Measurements from ENCODE around the gene ASB16.
"Not testable (repeated sequence)": the region's sequence is repeated elsewhere in the genome, so short reads cannot be mapped to it uniquely, and the experiment has no call there.

The ASB16 gene

GRCh38 chr17:44149066-44149465 is 21.4 kb upstream of the ASB16 start:
- DNase-seq, result not testable (repeated sequence)

GRCh38 chr17:44149750-44150329 is 20.7 kb upstream of the ASB16 start:
- DNase-seq, result no peak

- no peak for DNase-seq
Observed at GRCh38 chr17:44152875-44153274, 17.6 kb upstream of the ASB16 start.

- peak; percentile 42 for DNase-seq
Observed at GRCh38 chr17:44155488-44155887, 15.0 kb upstream of the ASB16 start.

GRCh38 chr17:44159519-44160210 is 10.8 kb upstream of the ASB16 start:
- no peak for DNase-seq

GRCh38 chr17:44164476-44164875 is 6.0 kb upstream of the ASB16 start:
- no peak for DNase-seq

GRCh38 chr17:44167181-44167861 is 3.2 kb upstream of the ASB16 start:
- DNase-seq, result no peak

GRCh38 chr17:44170135-44170498 is 387 bp upstream of the ASB16 start:
- no peak for DNase-seq

- DNase-seq, result no peak
Observed at GRCh38 chr17:44171931-44172455, 1.5 kb downstream of the ASB16 start.

GRCh38 chr17:44174427-44174826 is 3.9 kb downstream of the ASB16 start:
- DNase-seq, result no peak

GRCh38 chr17:44176257-44176656 is 5.8 kb downstream of the ASB16 start:
- no peak for DNase-seq

- no peak for DNase-seq
Observed at GRCh38 chr17:44176671-44177501, 6.4 kb downstream of the ASB16 start.

- no peak for DNase-seq
Observed at GRCh38 chr17:44177640-44178039, 7.1 kb downstream of the ASB16 start.

- DNase-seq, result no peak
Observed at GRCh38 chr17:44178133-44178532, 7.6 kb downstream of the ASB16 start.

- no peak for DNase-seq
Observed at GRCh38 chr17:44183024-44183423, 12.5 kb downstream of the ASB16 start.

GRCh38 chr17:44184212-44184810 is 13.8 kb downstream of the ASB16 start:
- no peak for DNase-seq

- peak; percentile 97 for DNase-seq
Observed at GRCh38 chr17:44186307-44187130, 16.0 kb downstream of the ASB16 start, which contains the start of gene TMUB2. TMUB2 (plus strand) TSS chr17:44186972; CDS start chr17:44187709, 737 bp downstream.

GRCh38 chr17:44187131-44187899 is 16.8 kb downstream of the ASB16 start:
- DNase-seq, result no peak

GRCh38 chr17:44188576-44189403 is 18.3 kb downstream of the ASB16 start:
- no peak for DNase-seq

- no peak for DNase-seq
Observed at GRCh38 chr17:44190481-44190880, 20.0 kb downstream of the ASB16 start.
